SK-N-MC (cell line): ENCODE measurements around the gene NPC1.

ENCODE experiments used
- EZH2 ChIP-seq: fragments of 200-600 bp; sonication (generic); IDR thresholded peaks from one replicate; pipeline ENCODE4 v1.6.1; 2017; ENCODE audit warnings: antibody characterized with exemption
- FOXP2 ChIP-seq: optimal IDR thresholded peaks from 2 replicates; pipeline ENCODE3; 2011; ENCODE audit warnings: mild to moderate bottlenecking, moderate library complexity; ENCODE audit not compliant: insufficient read depth; ENCODE audit errors: extremely low read length, control extremely low read depth
- POLR2AphosphoS5 ChIP-seq: IDR thresholded peaks from 2 replicates; pipeline ENCODE4 v1.6.1; 2012; ENCODE audit warnings: mild to moderate bottlenecking, low read depth, low read length, borderline replicate concordance

GRCh38 chr18:23588836-23589560, 2.7 kb upstream of the NPC1 start:
- no peak for TF ChIP-seq POLR2AphosphoS5
- no peak for TF ChIP-seq EZH2
- TF ChIP-seq FOXP2 = no peak
